ENCODE data around the gene ZNF556.

The ZNF556 gene

GRCh38 chr19:2867025-2867991, at the start of gene ZNF556:
TSS of gene ZNF556 (plus strand) at chr19:2867335. CDS start at chr19:2867422, 87 bp downstream.
- Histone ChIP-seq H3K4me3 (no peak within 1 kb of the TSS), H3K27ac (no peak within 1 kb of the TSS)
- no peak for TF ChIP-seq CTCF (IDR thresholded peaks at IDR 0.05)
- no peak for DNase-seq (ENCODE audit: low spot score)

- peak; percentile 94 for DNase-seq (ENCODE audit: low spot score)
- Histone ChIP-seq H3K4me3 (peak within 1 kb of the TSS; percentile 97), H3K27ac (peak within 1 kb of the TSS; percentile 28 to 71)
- peak; percentile 94 for TF ChIP-seq CTCF (IDR thresholded peaks at IDR 0.05)
Observed at GRCh38 chr19:2819540-2820111, 47.5 kb upstream of the ZNF556 start, which contains the start of gene ZNF554. TSS of gene ZNF554 (plus strand) at chr19:2819868. CDS start at chr19:2820072, 204 bp downstream.

- TF ChIP-seq CTCF (IDR thresholded peaks at IDR 0.05) = no peak
- no peak for DNase-seq (ENCODE audit: low spot score)
- H3K4me3 ChIP-seq = peak overlapping the region; percentile 97
- peak overlapping the region; percentile 28 to 71 for H3K27ac ChIP-seq
Observed at GRCh38 chr19:2820112-2820702, 46.9 kb upstream of the ZNF556 start.

GRCh38 chr19:2822846-2823245, 44.3 kb upstream of the ZNF556 start:
- no peak for TF ChIP-seq CTCF (IDR thresholded peaks at IDR 0.05)
- no peak overlapping the region for H3K27ac ChIP-seq
- no peak for DNase-seq (ENCODE audit: low spot score)
- no peak overlapping the region for H3K4me3 ChIP-seq

- no peak for DNase-seq (ENCODE audit: low spot score)
- no peak for TF ChIP-seq CTCF (IDR thresholded peaks at IDR 0.05)
- Histone ChIP-seq H3K27ac (no peak overlapping the region), H3K4me3 (no peak overlapping the region)
Observed at GRCh38 chr19:2823646-2824045, 43.5 kb upstream of the ZNF556 start.

GRCh38 chr19:2824129-2824528, 43.0 kb upstream of the ZNF556 start:
- Histone ChIP-seq H3K4me3 (no peak overlapping the region), H3K27ac (no peak overlapping the region)
- DNase-seq (ENCODE audit: low spot score) = no peak
- no peak for TF ChIP-seq CTCF (IDR thresholded peaks at IDR 0.05)
